ENCODE results near the gene CCDC69.
"Not testable (repeated sequence)": the region's sequence is repeated elsewhere in the genome, so short reads cannot be mapped to it uniquely, and the experiment has no call there.

The CCDC69 gene

DNA sequence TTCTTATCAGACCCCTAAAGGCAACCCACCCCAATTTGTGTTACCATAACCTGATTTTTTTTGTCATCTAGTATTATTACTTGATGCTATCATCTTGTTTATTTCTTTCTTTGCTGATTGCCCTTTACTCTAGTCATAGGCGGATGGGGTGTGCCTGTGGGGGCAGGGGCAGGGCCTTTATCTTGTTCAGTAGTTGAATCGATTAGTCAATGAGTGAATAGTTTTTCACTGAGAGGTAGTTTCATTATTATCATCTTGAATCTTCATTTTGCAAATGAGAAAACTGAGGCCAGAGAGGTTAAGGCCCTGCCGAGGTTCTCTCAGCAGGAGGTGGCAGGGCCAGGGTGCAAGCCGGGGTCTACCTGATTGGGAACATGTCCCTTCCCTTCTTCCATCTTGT is 19.7 kb upstream of the CCDC69 start:
- no peak for DNase-seq (ENCODE audit: low read depth)
- no peak overlapping the region for H3K4me3 ChIP-seq (ENCODE audit: low read depth, low read length)
- TF ChIP-seq, protein P1, sequence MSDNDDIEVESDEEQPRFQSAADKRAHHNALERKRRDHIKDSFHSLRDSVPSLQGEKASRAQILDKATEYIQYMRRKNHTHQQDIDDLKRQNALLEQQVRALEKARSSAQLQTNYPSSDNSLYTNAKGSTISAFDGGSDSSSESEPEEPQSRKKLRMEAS (IDR thresholded peaks at IDR 0.05; ENCODE audit: low read depth, low read length): no peak
- TF ChIP-seq POLR2A (IDR thresholded peaks at IDR 0.05; ENCODE audit: extremely low read depth, insufficient read length): no peak
- TF ChIP-seq CTCF (IDR thresholded peaks at IDR 0.05; ENCODE audit: low read depth, low read length): no peak
- no peak for TF ChIP-seq MYC (IDR thresholded peaks at IDR 0.05; ENCODE audit: low read depth, low read length)

DNA sequence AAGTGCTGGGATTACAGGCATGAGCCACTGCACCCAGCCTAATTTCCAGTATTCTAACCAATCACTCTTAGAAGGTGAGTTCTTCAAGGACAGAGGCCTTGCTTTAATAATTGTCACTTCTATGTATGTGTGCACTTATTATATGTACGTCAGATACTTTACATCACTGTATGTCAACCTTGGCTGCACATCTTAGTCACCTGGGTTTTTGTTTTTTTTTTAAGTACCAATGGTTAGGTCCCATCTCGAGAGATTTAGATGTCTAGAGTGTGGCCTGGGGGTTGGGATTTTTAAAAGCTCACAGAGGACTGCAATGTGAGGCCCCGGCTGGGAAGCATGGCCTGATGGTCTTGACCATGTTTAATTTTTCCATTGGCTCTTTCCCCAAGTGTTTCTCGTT is 19.2 kb upstream of the CCDC69 start:
- no peak for TF ChIP-seq CTCF (IDR thresholded peaks at IDR 0.05; ENCODE audit: low read depth, low read length)
- no peak for TF ChIP-seq POLR2A (IDR thresholded peaks at IDR 0.05; ENCODE audit: extremely low read depth, insufficient read length)
- no peak for TF ChIP-seq MYC (IDR thresholded peaks at IDR 0.05; ENCODE audit: low read depth, low read length)
- H3K4me3 ChIP-seq (ENCODE audit: low read depth, low read length): no peak overlapping the region

GRCh38 chr5:151240924-151241635 is 17.2 kb upstream of the CCDC69 start:
- no peak for TF ChIP-seq MYC (IDR thresholded peaks at IDR 0.05; ENCODE audit: low read depth, low read length)
- no peak for TF ChIP-seq CTCF (IDR thresholded peaks at IDR 0.05; ENCODE audit: low read depth, low read length)

More for the DNA sequence above, 19.2 kb upstream of the CCDC69 start:
- DNase-seq (ENCODE audit: low read depth): no peak

DNA sequence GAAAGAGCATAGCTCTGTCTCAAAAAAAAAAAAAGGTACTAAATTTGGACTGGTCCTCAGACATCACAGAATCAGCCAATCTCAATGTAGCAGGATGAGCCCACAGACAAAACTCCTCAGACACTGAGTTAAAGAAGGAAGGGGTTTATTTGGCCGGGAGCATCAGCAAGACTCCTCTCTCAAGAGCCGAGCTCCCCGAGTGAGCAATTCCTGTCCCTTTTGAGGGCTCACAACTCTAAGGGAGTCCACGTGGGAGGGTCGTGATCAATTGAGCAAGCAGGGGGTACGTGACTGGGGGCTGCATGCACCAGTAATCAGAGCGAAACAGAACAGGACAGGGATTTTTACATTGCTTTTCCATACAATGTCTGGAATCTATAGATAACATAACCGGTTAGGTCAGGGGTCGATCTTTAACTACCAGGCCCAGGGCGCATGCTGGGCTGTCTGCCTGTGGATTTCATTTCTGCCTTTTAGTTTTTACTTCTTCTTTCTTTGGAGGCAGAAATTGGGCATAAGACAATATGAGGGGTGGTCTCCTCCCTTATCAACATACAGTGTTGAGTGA is 16.5 kb upstream of the CCDC69 start:
- H3K4me3 ChIP-seq (ENCODE audit: low read depth, low read length); DNase-seq (ENCODE audit: low read depth): not testable (repeated sequence)

More at GRCh38 chr5:151240924-151241635, 17.2 kb upstream of the CCDC69 start:
- H3K4me3 ChIP-seq (ENCODE audit: low read depth, low read length): no peak overlapping the region
- no peak for DNase-seq (ENCODE audit: low read depth)

- peak; percentile 75 for DNase-seq (ENCODE audit: low read depth)
- no peak overlapping the region for H3K4me3 ChIP-seq (ENCODE audit: low read depth, low read length)
- TF ChIP-seq, protein P1 (IDR thresholded peaks at IDR 0.05; ENCODE audit: low read depth, low read length): peak; percentile 77
- TF ChIP-seq CTCF (IDR thresholded peaks at IDR 0.05; ENCODE audit: low read depth, low read length): peak; percentile 92
- TF ChIP-seq MYC (IDR thresholded peaks at IDR 0.05; ENCODE audit: low read depth, low read length): peak; percentile 62
- no peak for TF ChIP-seq POLR2A (IDR thresholded peaks at IDR 0.05; ENCODE audit: extremely low read depth, insufficient read length)
Observed at GRCh38 chr5:151239237-151239861, 15.5 kb upstream of the CCDC69 start.

DNA sequence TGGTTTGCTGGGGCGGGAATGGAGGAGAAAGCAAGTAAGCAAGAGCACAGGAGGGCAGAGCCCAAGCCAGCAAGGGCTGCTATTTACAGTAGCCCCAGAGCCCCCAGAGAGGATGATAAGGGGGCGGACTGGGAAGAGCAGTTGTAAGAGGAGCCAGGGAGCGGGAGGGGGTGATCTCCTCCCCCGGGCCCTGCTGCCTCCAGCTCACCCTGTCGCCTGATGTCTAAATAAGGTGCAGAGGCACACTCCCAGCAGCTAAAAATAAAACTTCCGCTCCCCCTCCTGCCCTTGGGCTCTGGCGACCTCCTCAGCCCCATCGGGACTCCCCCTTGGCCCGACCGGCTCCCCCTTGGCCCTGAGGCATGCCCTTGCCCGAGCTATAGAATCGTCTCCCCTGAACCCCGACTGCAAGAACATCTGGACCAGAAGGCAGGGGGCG is 14.4 kb upstream of the CCDC69 start:
- TF ChIP-seq, protein P1 (IDR thresholded peaks at IDR 0.05; ENCODE audit: low read depth, low read length): no peak
- no peak for TF ChIP-seq MYC (IDR thresholded peaks at IDR 0.05; ENCODE audit: low read depth, low read length)
- TF ChIP-seq CTCF (IDR thresholded peaks at IDR 0.05; ENCODE audit: low read depth, low read length): no peak
- TF ChIP-seq POLR2A (IDR thresholded peaks at IDR 0.05; ENCODE audit: extremely low read depth, insufficient read length): no peak
- peak; percentile 47 for DNase-seq (ENCODE audit: low read depth)
- H3K4me3 ChIP-seq (ENCODE audit: low read depth, low read length): no peak overlapping the region

Data from NB4 (cell line).